ENCODE measurements around the gene NR1I2. TPM values are rescaled to one million over a fixed set of nuclear protein-coding genes. Genes with fewer than 3 reads are reported as not detected.

The NR1I2 gene
- total RNA-seq = under 0.01 TPM in 1 of 2 replicates, not detected in the other

DNA sequence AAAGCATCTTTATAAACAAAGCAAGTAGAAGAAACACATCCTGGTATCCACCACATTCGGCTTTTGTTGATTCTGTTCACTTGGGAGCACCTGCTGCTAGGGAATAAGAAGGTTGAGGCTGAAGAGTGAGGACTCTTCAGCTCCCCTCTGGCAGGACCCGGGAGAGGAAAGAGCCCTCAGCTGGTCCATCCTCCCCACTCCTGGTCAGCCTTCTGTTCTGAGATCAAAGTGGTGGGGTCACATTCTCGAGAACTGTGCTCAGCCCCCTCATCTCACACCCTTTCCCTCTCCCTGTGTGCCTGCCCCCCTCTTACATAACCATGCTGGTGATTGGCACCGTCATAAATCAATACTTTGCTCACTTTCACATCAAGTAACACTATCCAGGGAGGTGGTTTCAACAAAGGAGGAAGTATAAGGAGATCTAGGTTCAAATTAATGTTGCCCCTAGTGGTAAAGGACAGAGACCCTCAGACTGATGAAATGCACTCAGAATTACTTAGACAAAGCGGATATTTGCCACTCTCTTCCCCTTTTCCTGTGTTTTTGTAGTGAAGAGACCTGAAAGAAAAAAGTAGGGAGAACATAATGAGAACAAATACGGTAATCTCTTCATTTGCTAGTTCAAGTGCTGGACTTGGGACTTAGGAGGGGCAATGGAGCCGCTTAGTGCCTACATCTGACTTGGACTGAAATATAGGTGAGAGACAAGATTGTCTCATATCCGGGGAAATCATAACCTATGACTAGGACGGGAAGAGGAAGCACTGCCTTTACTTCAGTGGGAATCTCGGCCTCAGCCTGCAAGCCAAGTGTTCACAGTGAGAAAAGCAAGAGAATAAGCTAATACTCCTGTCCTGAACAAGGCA, at the start of gene NR1I2:
NR1I2 (plus strand) TSS at position 772 of the 869 bp plus-strand sequence.

Other genes with a start within 250 kb of the NR1I2 start
- gene CD80, start 222.5 kb upstream of the NR1I2 start, total RNA-seq = 0.06 TPM in 1 of 2 replicates, not detected in the other
- gene ADPRH, start 202.6 kb upstream of the NR1I2 start, total RNA-seq = 7.1 and 12.3 TPM in 2 replicates
- 1.8 and 20.3 TPM in 2 replicates for gene PLA1A, start 184.2 kb upstream of the NR1I2 start, total RNA-seq
- 0.16 and 0.76 TPM in 2 replicates for gene POPDC2, start 121.5 kb upstream of the NR1I2 start, total RNA-seq
- 22.7 and 26.5 TPM in 2 replicates for gene COX17, start 104.7 kb upstream of the NR1I2 start, total RNA-seq
- 0.38 TPM in 1 of 2 replicates, not detected in the other for gene CFAP91, start 79.1 kb upstream of the NR1I2 start, total RNA-seq